ENCODE data around the gene PRDM8.
"Not testable (repeated sequence)": the region's sequence is repeated elsewhere in the genome, so short reads cannot be mapped to it uniquely, and the experiment has no call there.

- TF ChIP-seq POLR2A, CTCF (IDR thresholded peaks at IDR 0.05): not testable (repeated sequence)
These were observed 19.5 kb upstream of the PRDM8 start for GRCh38 chr4:80177793-80178192.

Measured in thyroid gland (tissue), 4 donors.